GF-D8 (cell line): ENCODE results near the gene INPP5F.
A peak's percentile ranks its signal among the peaks of the same experiment; 100 is the strongest.

Experiments used
- DNase-seq: peaks from one replicate; lab custom pipeline; 2025; lab: John Stamatoyannopoulos, UW

INPP5F gene, protein sequence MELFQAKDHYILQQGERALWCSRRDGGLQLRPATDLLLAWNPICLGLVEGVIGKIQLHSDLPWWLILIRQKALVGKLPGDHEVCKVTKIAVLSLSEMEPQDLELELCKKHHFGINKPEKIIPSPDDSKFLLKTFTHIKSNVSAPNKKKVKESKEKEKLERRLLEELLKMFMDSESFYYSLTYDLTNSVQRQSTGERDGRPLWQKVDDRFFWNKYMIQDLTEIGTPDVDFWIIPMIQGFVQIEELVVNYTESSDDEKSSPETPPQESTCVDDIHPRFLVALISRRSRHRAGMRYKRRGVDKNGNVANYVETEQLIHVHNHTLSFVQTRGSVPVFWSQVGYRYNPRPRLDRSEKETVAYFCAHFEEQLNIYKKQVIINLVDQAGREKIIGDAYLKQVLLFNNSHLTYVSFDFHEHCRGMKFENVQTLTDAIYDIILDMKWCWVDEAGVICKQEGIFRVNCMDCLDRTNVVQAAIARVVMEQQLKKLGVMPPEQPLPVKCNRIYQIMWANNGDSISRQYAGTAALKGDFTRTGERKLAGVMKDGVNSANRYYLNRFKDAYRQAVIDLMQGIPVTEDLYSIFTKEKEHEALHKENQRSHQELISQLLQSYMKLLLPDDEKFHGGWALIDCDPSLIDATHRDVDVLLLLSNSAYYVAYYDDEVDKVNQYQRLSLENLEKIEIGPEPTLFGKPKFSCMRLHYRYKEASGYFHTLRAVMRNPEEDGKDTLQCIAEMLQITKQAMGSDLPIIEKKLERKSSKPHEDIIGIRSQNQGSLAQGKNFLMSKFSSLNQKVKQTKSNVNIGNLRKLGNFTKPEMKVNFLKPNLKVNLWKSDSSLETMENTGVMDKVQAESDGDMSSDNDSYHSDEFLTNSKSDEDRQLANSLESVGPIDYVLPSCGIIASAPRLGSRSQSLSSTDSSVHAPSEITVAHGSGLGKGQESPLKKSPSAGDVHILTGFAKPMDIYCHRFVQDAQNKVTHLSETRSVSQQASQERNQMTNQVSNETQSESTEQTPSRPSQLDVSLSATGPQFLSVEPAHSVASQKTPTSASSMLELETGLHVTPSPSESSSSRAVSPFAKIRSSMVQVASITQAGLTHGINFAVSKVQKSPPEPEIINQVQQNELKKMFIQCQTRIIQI

DNA sequence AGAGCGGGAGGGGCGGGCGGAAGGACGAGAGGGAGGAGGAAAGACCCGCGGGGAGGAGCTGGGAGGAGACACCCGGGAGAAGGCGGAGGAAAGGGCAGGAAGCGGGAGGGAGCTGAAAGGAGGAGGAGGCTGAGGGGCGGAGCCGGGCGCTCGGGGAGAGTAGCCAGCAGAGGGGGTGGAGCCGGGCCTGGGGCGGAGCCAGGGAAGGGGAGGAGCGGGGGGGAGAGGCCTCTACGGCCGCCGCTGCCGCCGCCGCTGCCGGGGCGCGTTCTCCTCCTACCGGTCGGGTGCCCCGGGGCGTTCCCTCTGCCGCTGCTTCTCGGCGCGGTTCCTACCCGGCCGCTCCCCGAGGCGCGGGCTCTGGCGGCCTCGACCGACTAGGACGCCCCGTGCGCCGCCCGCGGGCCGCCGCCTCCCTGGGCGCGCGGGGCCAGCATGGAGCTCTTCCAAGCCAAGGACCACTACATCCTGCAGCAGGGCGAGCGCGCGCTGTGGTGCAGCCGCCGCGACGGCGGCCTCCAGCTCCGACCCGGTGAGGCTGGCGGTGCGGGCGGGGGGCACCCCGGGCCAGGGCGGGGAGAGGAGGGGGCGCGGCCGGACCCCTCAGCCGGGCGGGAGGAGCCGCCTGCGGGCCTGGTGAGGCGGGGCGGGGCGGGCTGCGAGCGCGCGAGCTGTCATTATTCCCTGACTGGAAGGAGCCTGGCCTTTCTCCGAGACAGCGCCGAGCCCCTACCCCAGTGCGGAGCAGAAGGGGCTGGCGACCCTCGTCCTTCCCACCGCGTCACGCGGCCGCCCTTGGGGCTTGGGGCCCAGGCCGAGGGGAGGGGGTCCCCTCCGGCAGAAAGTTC, at the start of gene INPP5F:
Gene INPP5F (plus strand): TSS at position 223 of the 848 bp plus-strand sequence. CDS start 213 bp downstream, at position 436.
- DNase-seq = peak; percentile 95

DNA sequence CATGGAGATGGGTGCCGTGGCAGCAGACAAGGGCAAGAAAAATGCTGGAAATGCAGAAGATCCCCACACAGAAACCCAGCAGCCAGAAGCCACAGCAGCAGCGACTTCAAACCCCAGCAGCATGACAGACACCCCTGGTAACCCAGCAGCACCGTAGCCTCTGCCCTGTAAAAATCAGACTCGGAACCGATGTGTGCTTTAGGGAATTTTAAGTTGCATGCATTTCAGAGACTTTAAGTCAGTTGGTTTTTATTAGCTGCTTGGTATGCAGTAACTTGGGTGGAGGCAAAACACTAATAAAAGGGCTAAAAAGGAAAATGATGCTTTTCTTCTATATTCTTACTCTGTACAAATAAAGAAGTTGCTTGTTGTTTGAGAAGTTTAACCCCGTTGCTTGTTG, 48.7 kb upstream of the INPP5F start:
- DNase-seq = no peak

DNA sequence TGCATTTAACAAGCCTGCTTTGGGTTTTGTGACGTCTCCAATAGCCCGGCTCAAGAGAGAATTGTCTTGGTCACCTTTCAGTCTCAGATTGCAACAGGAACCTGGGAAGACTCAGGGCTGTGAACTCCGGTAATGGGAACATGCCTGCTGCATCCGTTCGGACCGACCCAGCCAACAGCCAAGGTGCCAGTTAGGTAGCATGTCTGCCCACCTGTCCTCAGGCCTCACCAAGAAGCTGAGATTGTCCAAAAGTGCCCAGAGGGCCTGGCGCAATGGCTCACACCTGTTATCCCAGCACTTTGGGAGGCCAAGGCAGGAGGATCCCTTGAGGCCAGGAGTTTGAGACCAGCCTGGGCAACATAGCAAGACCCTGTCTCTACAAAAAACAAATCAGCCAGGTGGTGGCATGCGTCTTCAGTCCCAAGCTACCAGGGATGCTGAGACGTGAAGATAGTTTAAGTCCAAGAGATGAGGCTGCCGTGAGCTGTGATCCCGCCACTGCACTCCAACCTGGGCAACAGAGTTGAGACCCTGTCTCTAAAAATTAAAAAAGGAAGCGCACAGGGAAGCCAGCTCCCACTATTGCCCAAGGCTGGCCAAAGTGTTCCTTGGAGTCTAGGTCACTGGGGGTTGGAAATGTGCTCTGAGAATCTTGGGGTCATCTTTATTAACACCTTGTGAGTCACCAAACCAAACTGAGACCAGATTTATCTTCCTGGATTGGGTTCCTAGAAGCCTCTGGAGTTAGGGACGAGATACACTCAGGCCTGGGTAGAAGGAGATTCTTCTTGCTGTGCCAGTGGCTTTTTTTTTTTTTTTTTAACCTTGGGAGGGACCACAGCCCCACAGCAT, 47.7 kb upstream of the INPP5F start:
- no peak for DNase-seq

DNA sequence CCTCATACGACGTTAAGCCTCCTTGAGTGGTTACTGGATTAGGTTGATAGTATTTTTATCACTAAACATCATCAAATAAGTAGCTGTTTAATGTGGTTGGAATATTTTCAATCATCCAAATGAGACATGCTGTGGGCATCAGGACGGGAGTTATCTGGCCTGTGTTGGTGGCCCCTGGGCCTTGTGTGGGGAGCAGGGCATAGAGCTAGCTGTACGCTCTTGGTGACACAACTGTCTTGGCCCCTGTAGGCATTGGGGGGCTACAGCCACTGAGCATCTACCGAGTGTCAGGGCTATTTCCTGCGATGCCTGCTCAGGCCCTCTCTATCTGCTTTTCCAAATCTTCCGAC, 46.4 kb upstream of the INPP5F start:
- no peak for DNase-seq

DNA sequence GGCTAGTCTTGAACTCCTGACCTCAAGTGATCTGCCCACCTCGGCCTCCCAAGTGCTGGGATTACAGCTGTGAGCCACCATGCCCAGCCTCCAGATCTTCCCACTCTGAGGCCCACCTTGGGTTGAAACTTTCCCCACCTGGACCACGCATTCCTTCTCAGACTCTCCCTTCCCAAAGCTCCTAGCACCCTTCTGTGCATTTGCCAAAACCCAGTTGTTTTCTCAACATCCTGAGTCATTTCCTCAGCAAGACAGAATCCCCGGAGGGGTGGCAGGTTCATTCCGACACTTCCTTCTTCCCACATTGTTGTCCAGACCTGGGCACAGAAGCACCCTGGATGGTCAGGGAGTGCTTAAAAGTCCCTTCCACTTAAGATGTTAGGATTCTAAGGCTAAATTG, 45.8 kb upstream of the INPP5F start:
- DNase-seq = no peak

DNA sequence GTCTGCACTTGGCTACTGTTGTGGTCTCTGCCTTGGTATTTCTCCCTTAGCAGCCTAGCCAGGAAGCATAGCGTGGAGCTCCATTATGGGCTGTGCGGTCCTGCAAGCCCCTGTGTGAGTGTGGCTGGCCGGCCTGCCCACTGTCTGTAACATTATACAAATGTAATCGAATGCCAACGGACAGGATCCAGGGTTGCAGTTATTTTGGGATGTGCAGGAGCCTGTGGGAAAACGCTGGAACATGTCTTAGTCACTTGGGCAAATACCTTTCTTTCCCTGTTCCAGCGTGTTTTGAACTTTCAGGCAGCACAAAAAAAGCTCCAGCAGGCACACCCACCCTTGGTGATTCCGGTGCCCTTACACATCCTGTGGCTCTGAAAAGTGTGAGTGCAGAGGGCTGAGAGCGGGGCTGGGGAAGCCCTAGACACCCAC, 45.2 kb upstream of the INPP5F start:
- DNase-seq = no peak

DNA sequence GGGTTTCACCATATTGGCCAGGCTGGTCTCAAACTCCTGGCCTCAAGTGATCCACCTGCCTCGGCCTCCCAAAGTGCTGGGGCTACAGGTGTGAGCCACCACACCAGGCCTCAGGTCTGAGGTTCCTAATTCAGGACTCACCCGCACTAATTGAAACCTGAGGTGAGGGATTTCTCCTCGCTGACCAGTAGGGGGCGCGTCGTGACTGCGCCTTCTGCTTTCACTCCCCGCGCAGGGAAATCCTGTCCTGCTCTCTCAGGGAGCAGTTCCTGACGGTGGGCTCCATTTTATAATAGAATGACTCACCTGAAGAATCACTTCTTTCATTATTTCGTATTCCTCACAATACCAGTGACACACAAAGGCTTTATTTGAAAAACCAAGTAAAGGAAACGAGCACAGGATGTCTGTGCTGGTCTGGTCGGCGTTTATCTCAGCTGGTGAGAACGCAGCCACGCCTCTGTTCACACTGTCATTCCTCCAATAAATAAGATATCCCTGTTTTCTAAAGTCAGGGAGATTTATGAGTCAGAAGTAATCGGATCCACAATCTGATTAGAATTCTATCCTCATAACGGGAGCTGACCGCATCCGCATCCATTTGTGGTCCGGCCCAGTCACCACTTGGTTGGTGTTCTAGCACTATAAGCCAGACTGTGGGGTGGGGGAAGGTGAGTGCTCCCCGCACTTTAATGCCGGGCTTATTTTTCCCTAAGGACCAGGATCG, 39.2 kb upstream of the INPP5F start:
- DNase-seq = peak; percentile 26

DNA sequence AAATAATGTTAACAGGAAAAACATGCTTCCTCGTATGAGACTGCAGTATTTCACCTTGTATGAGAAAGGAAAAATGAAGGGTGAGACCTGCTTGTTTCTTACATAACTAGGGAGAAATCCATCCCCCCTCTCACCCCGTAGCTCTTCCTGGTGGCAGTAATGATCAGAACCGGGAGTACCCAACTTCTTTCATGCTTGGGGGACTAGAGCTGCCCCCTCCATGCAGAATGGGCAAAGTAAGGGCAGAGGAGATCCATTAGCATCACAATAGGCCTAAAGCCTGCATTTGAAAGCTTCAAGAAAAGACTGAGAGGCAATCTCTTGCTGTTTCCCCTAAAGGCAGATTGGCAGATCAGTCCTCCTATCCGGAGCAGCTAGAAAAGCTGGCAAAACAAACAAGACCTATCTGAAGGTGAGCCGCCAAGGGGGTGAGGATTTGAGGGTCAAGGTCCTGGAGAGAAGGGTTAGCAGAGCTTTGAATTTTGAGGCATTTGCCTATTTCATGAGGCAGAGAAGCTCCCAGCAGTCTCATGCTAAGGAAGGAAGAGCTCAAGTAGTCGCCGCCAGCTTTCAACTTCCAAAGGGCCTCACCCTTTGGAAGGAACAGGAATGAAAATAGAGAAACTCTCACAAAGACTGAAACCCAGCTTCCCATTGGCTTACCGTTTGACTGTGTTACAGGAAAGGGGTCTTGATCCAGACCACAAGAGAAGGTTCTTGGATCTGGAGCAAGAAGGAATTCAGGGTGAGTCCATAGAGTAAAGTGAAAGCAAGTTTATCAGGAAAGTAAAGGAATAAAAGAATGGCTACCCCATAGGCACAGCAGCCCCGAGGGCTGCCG, 38.4 kb upstream of the INPP5F start:
- DNase-seq = no peak

DNA sequence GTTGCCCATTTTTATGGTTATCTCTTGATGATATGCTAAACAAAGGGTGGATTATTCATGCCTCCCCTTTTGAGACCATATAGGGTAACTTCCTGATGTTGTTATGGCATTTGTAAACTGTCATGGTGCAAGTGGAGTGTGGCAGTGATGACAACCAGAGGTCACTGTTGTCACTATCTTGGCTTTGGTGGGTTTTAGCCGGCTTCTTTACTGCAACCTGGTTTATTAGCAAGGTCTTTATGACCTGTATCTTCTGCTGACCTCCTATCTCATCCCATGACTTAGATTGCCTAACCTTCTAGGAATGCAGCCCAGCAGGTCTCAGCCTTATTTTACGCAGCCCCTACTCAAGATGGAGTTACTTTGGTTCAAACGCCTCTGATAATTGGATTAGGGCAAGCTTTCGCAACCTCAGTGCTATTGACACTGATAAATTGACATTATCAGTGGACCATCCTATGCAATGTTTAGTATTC, 37.8 kb upstream of the INPP5F start:
- DNase-seq = no peak

DNA sequence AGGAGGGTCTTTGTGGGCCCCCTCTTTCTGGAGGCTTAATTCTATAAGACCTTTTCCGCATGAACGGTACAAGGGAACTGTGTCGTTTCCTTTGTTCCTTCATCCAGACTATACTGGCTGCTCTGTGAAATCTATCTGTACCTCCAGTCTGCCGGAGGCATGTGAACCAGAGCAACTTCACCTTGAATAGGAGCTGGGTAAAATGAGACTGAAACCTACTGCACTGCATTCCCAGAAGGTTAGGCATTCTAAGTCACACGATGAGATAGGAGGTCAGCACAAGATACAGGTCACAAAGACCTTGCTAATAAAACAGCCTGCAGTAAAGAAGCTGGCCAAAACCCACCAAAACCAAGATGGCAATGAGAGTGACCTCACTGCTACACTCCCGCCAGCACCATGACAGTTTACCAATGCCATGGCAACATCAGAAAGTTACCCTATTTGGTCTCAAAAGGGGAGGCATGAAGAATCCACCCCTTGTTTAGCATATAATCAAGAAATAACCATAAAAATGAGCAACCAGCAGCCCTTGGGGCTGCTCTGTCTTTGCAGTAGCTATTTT, 36.8 kb upstream of the INPP5F start:
- DNase-seq = no peak

DNA sequence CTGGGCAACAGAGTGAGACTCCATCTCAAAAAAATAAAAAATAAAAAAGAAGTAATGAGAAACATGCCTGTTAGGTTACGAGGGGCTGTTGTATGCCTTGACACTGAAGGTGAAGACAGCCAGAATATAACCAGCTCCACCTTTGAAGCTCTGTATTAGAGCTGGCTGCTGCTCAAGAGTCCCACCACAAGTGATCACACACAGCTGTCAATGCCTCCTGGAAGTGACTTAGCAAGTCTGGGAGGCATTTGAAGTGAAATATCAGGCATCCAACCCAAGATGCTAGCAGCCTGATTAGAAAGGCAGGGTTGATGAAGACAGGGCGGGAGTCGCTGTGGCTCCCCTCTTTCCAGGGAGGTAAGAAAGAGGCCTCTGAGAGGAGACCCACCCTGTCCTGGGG, 34.1 kb upstream of the INPP5F start:
- no peak for DNase-seq

DNA sequence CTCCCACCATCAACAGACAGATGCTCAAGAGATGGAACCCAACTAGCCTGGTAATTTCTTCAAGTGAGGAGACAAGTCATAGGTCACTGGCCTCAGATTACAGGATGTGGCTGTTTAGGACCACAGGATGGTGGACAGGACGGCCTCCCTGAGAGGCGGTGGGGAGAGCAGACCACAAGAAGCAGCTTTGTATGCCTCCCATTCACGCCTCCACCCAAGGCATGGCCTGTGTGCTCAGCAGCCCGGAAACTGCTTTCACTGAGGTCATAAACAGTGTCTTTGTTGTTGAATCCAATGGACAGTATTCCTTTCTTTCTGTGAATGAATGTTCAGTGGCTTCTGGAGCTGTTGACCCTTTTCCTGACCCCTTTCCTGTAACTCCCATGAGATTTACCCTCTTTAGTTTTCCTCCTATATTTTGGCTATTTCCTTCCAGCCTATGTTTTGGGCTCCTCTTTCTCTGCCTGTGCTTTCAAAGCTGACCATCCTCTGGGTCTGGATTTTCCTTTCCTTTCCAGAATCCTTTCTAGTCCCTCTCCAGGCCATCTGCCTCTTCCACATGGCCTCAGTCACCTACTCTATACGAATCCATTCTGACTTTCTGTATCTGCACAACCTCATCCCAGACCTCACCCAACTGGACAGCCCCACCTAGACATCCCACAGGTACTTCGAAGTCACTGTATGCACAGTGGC, 32.4 kb upstream of the INPP5F start:
- no peak for DNase-seq

DNA sequence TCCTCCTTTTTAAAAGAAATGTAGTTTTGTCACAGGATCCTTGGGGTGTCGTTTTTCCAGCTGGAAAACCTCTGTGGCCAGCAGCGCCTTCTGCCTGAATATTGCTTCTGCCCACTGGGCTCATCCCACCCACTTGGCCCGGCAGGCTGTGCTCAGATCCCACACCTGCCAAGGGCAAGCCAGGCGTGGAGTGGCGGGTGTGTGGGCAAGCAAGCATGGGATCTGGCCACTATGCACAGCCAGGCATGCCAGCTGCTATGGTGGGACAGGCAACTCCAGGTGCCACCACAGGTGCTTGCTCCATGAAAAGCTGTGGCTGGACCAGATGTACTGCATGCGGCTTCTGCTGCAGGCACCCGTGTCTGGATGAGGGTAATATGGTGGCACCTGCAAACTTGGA, 31.2 kb upstream of the INPP5F start:
- DNase-seq = no peak

DNA sequence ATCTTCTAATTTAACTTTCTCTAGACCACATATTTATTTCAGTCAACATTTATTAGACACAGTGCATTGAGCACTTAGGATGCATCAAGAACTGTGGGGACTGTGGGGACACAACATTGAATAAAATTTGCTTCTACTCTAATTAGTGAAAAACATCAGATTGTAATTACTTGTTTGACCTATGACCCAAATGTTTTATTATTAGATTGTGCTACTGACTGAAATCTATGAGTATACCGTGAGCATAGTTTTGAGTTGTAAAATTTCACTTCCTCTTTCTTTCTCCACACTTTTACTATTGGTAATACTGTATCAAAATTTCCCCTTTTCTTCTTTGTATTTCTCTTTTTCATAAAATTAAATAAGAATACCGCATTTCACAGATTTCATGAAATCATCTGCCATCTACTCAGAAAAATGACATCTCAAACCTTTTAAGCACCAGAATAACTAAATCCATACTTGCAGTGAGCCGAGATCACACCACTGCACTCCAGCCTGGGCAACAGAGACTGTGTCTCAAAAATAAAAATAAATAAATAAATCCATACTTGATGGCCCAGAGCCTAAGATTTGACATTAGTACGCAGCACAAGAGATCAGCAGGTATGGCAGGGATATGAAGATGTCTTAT, 25.4 kb upstream of the INPP5F start:
- DNase-seq = no peak

DNA sequence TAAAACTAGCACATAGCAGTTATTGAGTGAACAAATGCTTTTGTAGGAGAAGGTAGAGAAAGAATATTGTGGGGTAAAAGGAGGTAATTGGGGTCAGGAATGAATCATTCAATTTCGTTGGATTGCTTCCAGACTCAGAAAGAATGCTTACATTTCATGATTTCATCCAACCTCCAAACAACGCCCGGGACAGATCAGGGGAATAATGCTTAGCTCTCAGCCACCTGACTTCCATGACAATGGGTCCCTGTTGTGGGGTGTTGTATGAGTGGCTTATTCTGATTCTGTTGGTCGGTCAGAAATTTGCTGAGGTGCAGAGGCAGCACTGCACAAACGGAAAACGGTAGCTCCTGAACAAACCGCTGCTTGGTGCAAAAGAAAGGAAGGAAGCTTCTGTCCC, 24.0 kb upstream of the INPP5F start:
- DNase-seq = no peak

DNA sequence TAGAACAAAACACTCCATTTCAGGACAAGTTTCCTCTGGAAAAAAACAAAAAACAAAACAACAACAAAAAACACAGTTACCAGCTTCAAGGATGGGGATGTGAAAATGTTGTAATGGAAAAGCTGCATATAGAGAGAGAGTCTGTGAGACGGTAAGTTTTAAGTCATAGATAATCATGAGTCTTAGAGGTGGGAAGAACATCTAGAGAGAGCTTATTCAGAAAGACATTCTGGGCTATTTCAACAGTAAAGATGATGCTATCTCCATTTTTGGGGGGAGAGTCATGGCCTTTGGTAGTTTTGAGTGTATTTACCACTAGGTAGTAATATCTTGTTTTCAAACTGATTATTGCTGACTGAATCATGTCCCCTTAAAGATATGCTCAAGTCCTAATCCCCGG, 23.3 kb upstream of the INPP5F start:
- DNase-seq = no peak

DNA sequence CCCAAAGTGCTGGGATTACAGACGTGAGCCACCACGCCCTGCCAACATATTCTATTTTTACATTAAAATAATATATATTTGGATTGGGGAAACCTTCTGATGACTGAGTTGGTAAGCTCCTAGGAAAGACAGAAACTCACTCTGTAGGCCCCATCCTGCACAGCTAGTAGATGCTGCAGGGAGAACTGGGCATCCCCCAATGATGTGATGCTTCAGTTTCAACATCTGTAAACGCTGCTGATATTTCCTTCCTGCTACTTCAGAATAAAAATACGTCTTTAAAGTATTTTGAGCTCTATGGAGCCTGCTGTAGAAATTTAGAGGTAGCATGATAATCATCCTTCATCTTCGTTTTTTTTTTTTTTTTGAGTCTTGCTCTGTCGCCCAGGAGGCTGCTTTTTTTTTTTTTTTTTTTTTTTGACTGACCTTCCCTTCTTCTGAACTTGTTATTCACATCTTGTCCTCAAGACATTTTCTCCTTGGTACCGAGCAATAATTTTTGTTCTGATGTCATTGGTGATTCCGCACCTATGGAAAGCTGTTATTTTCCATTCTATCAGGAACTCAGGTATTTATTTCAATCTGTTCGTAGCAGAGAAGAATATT, 21.8 kb upstream of the INPP5F start:
- DNase-seq = no peak
